ENCODE measurements around the gene ISM2. TPM values are rescaled to one million over a fixed set of nuclear protein-coding genes. Genes with fewer than 3 reads are reported as not detected.

The ISM2 gene
- total and polyA plus RNA-seq, 2 donors (not counting 1 experiment from before 2014, with no cell fraction given) = 0.30 TPM; not detected in 1

DNA sequence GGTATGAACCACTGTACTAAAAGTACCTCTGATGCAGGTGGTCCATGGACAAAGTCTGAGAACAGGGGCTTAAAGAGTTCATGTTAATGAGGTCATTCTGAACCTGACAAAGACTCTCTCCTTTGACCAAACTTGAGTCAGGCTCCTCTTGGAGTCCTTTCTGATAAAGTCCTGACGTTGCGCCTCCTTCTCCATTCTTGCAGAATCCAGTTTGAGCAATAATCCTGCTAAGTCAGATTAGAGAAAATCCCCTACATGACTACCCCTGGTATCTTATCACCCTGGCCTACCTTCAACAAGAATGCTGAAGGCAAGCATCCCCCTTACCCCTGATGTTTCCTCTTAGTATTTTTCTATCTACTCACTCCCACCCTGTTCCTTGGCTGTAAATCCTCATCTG lies 46.0 kb upstream of the ISM2 start:
- Mint-ChIP-seq H3K27me3 (no peaks in the 10 kb centered on the region), H3K4me3 (no peak overlapping the region), H3K9me3 (ENCODE audit: insufficient read depth) (no peaks in the 10 kb centered on the region), H3K27ac (no peak overlapping the region), H3K4me1 (peaks cover 29% of the 10 kb centered on the region)
- CTCF ChIA-PET = no interaction called here
- DNase-seq = no peak
- WGBS (ENCODE audit: insufficient coverage) = 95% methylated on average over 2 of the region's 2 CpGs
- H3K27ac ChIP-seq (ENCODE audit: low read length in 2 of 2) = no peak overlapping the region
- no peaks in the 10 kb centered on the region for H3K9me3 ChIP-seq (ENCODE audit: control extremely low read depth in 1 of 3, control insufficient read depth in 2 of 3, insufficient read depth in 1 of 3, low read length in 2 of 3)
- H3K4me1 ChIP-seq (ENCODE audit: control insufficient read depth in 2 of 2, insufficient read depth in 2 of 2, low read length in 2 of 2) = peaks cover 26 to 29% of the 10 kb centered on the region in 2 donors
- no peaks in the 10 kb centered on the region for H3K27me3 ChIP-seq (replicated peaks in 1 of 4; ENCODE audit: control extremely low read depth in 1 of 4, control insufficient read depth in 3 of 4, insufficient read depth in 4 of 4, low read length in 3 of 4)
- H4K20me1 ChIP-seq (ENCODE audit: control insufficient read depth, insufficient read depth, low read length, poor library complexity, severe bottlenecking) = peaks cover 4% of the 10 kb centered on the region
- no peak for TF ChIP-seq EZH2 (IDR thresholded peaks at IDR 0.05; ENCODE audit: borderline replicate concordance, insufficient read depth, low read depth, low read length, poor library complexity, severe bottlenecking)
- TF ChIP-seq, protein P1, sequence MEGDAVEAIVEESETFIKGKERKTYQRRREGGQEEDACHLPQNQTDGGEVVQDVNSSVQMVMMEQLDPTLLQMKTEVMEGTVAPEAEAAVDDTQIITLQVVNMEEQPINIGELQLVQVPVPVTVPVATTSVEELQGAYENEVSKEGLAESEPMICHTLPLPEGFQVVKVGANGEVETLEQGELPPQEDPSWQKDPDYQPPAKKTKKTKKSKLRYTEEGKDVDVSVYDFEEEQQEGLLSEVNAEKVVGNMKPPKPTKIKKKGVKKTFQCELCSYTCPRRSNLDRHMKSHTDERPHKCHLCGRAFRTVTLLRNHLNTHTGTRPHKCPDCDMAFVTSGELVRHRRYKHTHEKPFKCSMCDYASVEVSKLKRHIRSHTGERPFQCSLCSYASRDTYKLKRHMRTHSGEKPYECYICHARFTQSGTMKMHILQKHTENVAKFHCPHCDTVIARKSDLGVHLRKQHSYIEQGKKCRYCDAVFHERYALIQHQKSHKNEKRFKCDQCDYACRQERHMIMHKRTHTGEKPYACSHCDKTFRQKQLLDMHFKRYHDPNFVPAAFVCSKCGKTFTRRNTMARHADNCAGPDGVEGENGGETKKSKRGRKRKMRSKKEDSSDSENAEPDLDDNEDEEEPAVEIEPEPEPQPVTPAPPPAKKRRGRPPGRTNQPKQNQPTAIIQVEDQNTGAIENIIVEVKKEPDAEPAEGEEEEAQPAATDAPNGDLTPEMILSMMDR (IDR thresholded peaks at IDR 0.05) = no peak
- H3K9ac ChIP-seq (ENCODE audit: low read length) = no peak overlapping the region
- no peak overlapping the region for H3K4me2 ChIP-seq (replicated peaks; ENCODE audit: low read depth, low read length, poor library complexity, severe bottlenecking)
- POLR2A ChIA-PET = interaction anchor here (0.7 kb wide), 1 partner anchor 167 kb away, joined by 4 read pairs; the partner anchor contains the start of gene SAMD15
- H3K4me3 ChIP-seq (ENCODE audit: control extremely low read depth in 1 of 5, extremely low read depth in 1 of 5, insufficient read depth in 1 of 5, low read depth in 2 of 5, low read length in 4 of 5) = no peak overlapping the region
- peaks cover 40% of the 10 kb centered on the region for H3K79me2 ChIP-seq (ENCODE audit: control insufficient read depth, insufficient read depth, low read length)
- H3K36me3 ChIP-seq (replicated peaks in 1 of 2; ENCODE audit: control extremely low read depth in 1 of 2, control insufficient read depth in 1 of 2, extremely low read depth in 1 of 2, insufficient read depth in 2 of 2, low read length in 1 of 2) = peaks cover 0 to 39% of the 10 kb centered on the region in 2 experiments
- intact Hi-C loops (cut with micrococcal nuclease) = no loop called here
- no peak overlapping the region for H2AFZ ChIP-seq (ENCODE audit: insufficient read depth, low read depth, low read length, poor library complexity, severe bottlenecking)
- no peak for ATAC-seq (ENCODE audit: low read depth)

DNA sequence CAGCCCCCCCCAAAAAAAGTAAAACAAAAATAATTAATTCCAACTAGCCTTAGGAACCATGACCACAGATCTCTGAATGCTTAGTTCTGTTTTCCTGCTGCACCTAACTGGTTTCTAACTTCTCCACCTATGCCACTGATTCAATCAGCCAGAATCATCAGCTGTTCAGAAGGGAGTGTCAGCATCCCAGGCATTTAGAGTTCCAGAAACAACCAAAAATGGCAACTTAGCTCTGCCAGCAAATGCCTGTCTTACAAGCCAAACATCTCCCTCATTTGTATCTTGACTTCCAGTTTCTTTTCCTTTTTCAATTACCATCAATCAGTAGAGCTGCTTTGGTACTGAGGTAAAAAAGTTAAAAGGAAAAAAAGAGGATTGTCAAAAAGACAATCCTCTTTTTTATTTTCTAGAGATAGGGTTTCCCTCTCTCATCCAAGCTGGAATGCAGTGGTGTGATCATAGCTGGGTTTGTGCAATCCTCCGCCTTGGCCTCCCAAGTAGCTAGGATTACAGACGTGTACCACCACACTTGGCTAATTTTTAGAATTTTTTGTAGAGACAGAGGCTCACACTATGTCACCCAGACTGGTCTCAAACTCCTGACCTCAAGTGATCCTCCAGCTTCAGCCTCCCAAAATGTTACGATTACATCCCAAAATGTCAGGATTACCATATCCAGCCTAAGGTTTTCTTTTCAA lies 45.2 kb upstream of the ISM2 start:
- Histone ChIP-seq H3K27ac (ENCODE audit: low read length in 2 of 2) (peak overlapping the region in 1 of 2 donors; percentile 81), H3K36me3 (replicated peaks in 1 of 2; ENCODE audit: control extremely low read depth in 1 of 2, control insufficient read depth in 1 of 2, extremely low read depth in 1 of 2, insufficient read depth in 2 of 2, low read length in 1 of 2) (peaks cover 1 to 32% of the 10 kb centered on the region in 2 experiments), H3K79me2 (ENCODE audit: control insufficient read depth, insufficient read depth, low read length) (peaks cover 38% of the 10 kb centered on the region), H3K9me3 (ENCODE audit: control extremely low read depth in 1 of 3, control insufficient read depth in 2 of 3, insufficient read depth in 1 of 3, low read length in 2 of 3) (no peaks in the 10 kb centered on the region), H3K9ac (ENCODE audit: low read length) (no peak overlapping the region), H3K4me1 (ENCODE audit: control insufficient read depth in 2 of 2, insufficient read depth in 2 of 2, low read length in 2 of 2) (peaks cover 26 to 29% of the 10 kb centered on the region in 2 donors), H3K27me3 (replicated peaks in 1 of 4; ENCODE audit: control extremely low read depth in 1 of 4, control insufficient read depth in 3 of 4, insufficient read depth in 4 of 4, low read length in 3 of 4) (no peaks in the 10 kb centered on the region), H3K4me2 (replicated peaks; ENCODE audit: low read depth, low read length, poor library complexity, severe bottlenecking) (no peak overlapping the region), H3K4me3 (ENCODE audit: control extremely low read depth in 1 of 5, extremely low read depth in 1 of 5, insufficient read depth in 1 of 5, low read depth in 2 of 5, low read length in 4 of 5) (no peak overlapping the region), H4K20me1 (ENCODE audit: control insufficient read depth, insufficient read depth, low read length, poor library complexity, severe bottlenecking) (peaks cover 4% of the 10 kb centered on the region), H2AFZ (ENCODE audit: insufficient read depth, low read depth, low read length, poor library complexity, severe bottlenecking) (no peak overlapping the region)
- DNase-seq = no peak
- POLR2A ChIA-PET = no interaction called here
- CTCF ChIA-PET = no interaction called here
- H3K4me1 Mint-ChIP-seq = peaks cover 29% of the 10 kb centered on the region
- no peak overlapping the region for H3K27ac Mint-ChIP-seq
- H3K9me3 Mint-ChIP-seq (ENCODE audit: insufficient read depth) = no peaks in the 10 kb centered on the region
- H3K27me3 Mint-ChIP-seq = no peaks in the 10 kb centered on the region
- ATAC-seq (ENCODE audit: low read depth) = no peak
- H3K4me3 Mint-ChIP-seq = no peak overlapping the region
- intact Hi-C loops (cut with micrococcal nuclease) = no loop called here
- 100% methylated on average over 1 of the region's 3 CpGs for WGBS (ENCODE audit: insufficient coverage)
- TF ChIP-seq, protein P1 (IDR thresholded peaks at IDR 0.05) = no peak
- no peak for TF ChIP-seq EZH2 (IDR thresholded peaks at IDR 0.05; ENCODE audit: borderline replicate concordance, insufficient read depth, low read depth, low read length, poor library complexity, severe bottlenecking)
